ENCODE results near the gene MYO9B.

DNA sequence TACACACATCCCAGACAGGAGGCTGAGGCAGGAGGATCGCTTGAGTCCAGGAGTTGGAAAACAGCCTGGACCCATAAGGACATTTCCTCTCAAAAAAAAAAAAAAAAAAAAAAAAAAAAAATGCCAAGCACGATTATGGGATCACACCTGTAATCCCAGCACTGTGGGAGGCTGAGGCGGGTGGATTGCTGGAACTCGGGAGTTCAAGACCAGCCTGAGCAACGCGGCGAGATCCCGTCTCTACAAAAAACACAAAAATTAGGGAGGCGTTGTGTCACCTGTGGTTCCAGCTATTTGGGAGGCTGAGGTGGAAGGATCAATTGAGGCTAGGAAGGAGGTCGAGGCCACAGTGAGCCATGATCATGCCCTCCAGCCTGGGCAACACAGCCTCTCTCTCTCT lies 149.5 kb downstream of the MYO9B start:
- TF ChIP-seq GTF2I (CRISPR knock-in tag; conservative IDR thresholded peaks at IDR 0.05) (no peak), FOXP1 (CRISPR knock-in tag; IDR thresholded peaks at IDR 0.05; ENCODE audit: borderline replicate concordance) (no peak), TEAD4 (CRISPR knock-in tag; IDR thresholded peaks at IDR 0.05) (no peak), SMAD3 (CRISPR knock-in tag; IDR thresholded peaks at IDR 0.05; ENCODE audit: borderline replicate concordance) (no peak), FOXK1 (CRISPR knock-in tag; IDR thresholded peaks at IDR 0.05) (no peak)
- TF ChIP-seq, protein P1, sequence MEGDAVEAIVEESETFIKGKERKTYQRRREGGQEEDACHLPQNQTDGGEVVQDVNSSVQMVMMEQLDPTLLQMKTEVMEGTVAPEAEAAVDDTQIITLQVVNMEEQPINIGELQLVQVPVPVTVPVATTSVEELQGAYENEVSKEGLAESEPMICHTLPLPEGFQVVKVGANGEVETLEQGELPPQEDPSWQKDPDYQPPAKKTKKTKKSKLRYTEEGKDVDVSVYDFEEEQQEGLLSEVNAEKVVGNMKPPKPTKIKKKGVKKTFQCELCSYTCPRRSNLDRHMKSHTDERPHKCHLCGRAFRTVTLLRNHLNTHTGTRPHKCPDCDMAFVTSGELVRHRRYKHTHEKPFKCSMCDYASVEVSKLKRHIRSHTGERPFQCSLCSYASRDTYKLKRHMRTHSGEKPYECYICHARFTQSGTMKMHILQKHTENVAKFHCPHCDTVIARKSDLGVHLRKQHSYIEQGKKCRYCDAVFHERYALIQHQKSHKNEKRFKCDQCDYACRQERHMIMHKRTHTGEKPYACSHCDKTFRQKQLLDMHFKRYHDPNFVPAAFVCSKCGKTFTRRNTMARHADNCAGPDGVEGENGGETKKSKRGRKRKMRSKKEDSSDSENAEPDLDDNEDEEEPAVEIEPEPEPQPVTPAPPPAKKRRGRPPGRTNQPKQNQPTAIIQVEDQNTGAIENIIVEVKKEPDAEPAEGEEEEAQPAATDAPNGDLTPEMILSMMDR (IDR thresholded peaks at IDR 0.05), result no peak
- TF ChIP-seq, protein P2, sequence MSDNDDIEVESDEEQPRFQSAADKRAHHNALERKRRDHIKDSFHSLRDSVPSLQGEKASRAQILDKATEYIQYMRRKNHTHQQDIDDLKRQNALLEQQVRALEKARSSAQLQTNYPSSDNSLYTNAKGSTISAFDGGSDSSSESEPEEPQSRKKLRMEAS (CRISPR knock-in tag; IDR thresholded peaks at IDR 0.05), result no peak
- TF ChIP-seq, protein P3, sequence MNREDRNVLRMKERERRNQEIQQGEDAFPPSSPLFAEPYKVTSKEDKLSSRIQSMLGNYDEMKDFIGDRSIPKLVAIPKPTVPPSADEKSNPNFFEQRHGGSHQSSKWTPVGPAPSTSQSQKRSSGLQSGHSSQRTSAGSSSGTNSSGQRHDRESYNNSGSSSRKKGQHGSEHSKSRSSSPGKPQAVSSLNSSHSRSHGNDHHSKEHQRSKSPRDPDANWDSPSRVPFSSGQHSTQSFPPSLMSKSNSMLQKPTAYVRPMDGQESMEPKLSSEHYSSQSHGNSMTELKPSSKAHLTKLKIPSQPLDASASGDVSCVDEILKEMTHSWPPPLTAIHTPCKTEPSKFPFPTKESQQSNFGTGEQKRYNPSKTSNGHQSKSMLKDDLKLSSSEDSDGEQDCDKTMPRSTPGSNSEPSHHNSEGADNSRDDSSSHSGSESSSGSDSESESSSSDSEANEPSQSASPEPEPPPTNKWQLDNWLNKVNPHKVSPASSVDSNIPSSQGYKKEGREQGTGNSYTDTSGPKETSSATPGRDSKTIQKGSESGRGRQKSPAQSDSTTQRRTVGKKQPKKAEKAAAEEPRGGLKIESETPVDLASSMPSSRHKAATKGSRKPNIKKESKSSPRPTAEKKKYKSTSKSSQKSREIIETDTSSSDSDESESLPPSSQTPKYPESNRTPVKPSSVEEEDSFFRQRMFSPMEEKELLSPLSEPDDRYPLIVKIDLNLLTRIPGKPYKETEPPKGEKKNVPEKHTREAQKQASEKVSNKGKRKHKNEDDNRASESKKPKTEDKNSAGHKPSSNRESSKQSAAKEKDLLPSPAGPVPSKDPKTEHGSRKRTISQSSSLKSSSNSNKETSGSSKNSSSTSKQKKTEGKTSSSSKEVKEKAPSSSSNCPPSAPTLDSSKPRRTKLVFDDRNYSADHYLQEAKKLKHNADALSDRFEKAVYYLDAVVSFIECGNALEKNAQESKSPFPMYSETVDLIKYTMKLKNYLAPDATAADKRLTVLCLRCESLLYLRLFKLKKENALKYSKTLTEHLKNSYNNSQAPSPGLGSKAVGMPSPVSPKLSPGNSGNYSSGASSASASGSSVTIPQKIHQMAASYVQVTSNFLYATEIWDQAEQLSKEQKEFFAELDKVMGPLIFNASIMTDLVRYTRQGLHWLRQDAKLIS (CRISPR knock-in tag; IDR thresholded peaks at IDR 0.05; ENCODE audit: borderline replicate concordance), result no peak
- TF ChIP-seq, protein P4, sequence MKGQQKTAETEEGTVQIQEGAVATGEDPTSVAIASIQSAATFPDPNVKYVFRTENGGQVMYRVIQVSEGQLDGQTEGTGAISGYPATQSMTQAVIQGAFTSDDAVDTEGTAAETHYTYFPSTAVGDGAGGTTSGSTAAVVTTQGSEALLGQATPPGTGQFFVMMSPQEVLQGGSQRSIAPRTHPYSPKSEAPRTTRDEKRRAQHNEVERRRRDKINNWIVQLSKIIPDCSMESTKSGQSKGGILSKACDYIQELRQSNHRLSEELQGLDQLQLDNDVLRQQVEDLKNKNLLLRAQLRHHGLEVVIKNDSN (CRISPR knock-in tag; IDR thresholded peaks at IDR 0.05), result no peak
